Upper lobe of left lung (tissue), 6 donors: ENCODE results near the gene DPYD. TPM values are rescaled to one million over a fixed set of nuclear protein-coding genes. Genes with fewer than 3 reads are reported as not detected.

Source experiments
- ATAC-seq, 2 donors: fragments of 200-7000 bp; cut with Tn5 transposase; one replicate each; pipeline ENCODE4 v1.9.1; 2022; ENCODE audit warnings: mild to moderate bottlenecking in 2 of 2, moderate library complexity in 2 of 2; ENCODE audit not compliant: low FRiP score in 2 of 2
- DNase-seq, 2 donors: peaks; one replicate each; pipeline ENCODE4 v3.0.0-alpha.2; 2019 to 2020
- H3K27ac ChIP-seq, 4 donors: fragments of 200-600 bp; sonication (generic); one replicate each; pipeline ENCODE4 v1.5.1; 2016 to 2019
- H3K27me3 ChIP-seq, 4 donors: fragments of 200-600 bp; sonication (generic); one replicate each; pipeline ENCODE4 v1.5.1; 2017 to 2019
- H3K36me3 ChIP-seq, 4 donors: fragments of 200-600 bp; sonication (generic); one replicate each; pipeline ENCODE4 v1.5.1; 2016 to 2019
- H3K4me1 ChIP-seq, 4 donors: fragments of 200-600 bp; sonication (generic); one replicate each; pipeline ENCODE4 v1.5.1; 2018 to 2019
- H3K4me3 ChIP-seq, 4 donors: fragments of 200-600 bp; sonication (generic); one replicate each; pipeline ENCODE4 v1.5.1; 2017 to 2019; ENCODE audit warnings: mild to moderate bottlenecking in 2 of 4, moderate library complexity in 1 of 4
- H3K9me3 ChIP-seq, 4 donors: fragments of 200-600 bp; sonication (generic); one replicate each; pipeline ENCODE4 v1.5.1; 2018 to 2019
- CTCF ChIP-seq, 6 experiments: fragments of 450-650 bp in 4 of 6; fragments of 200-600 bp in 2 of 6; sonication (generic) in 2 of 6; IDR thresholded peaks; one replicate each; pipeline ENCODE4 v1.5.1; 2016 to 2019; ENCODE audit warnings: antibody characterized with exemption in 6 of 6
- EP300 ChIP-seq, 4 donors: sonication (generic); formaldehyde crosslinking; IDR thresholded peaks; one replicate each; pipeline ENCODE4 v1.5.1; 2017; ENCODE audit warnings: antibody characterized with exemption in 4 of 4, control low read depth in 2 of 4
- POLR2A ChIP-seq, 4 donors: fragments of 450-650 bp; IDR thresholded peaks; one replicate each; pipeline ENCODE4 v1.5.1; 2016 to 2017; ENCODE audit warnings: antibody characterized with exemption in 4 of 4, mild to moderate bottlenecking in 2 of 4
- POLR2AphosphoS5 ChIP-seq, 2 donors: sonication (generic); formaldehyde crosslinking; IDR thresholded peaks; one replicate each; pipeline ENCODE4 v1.5.1; 2017; ENCODE audit warnings: antibody characterized with exemption in 2 of 2
- WGBS, 2 donors: methylation state at CpG; one replicate each; pipeline ENCODE4 v1.1.5; 2017 to 2018; 5-methylcytosine and 5-hydroxymethylcytosine counted together
- total RNA-seq, 6 donors: library from RNA; depleted of rRNA in 4 of 6; stranded (reverse); fragments of >200 nt in 4 of 6; gene quantifications; one replicate each; pipeline versions ENCODE4 v1.1.0 to v1.2.1, GENCODE V29; 2016 to 2021
- donor health status: DM: no; HTN: no; CAD: no; lungs with moderate emphysema.
- donor health status: DM: no; HTN: yes; CAD: no; lungs with severe emphysema.

DPYD gene
- total RNA-seq, 6 donors from 2014 or later, result 60.9 to 106 (median 79.7) TPM

GRCh38 chr1:97307151-97307550 is 613.7 kb downstream of the DPYD start:
- no peaks in the 10 kb centered on the region for H3K27me3 ChIP-seq
- H3K4me3 ChIP-seq, result no peak overlapping the region
- WGBS, 2 donors, result 94 to 96% methylated on average over 2 of the region's 2 CpGs
- no peak overlapping the region for H3K27ac ChIP-seq
- TF ChIP-seq EP300 (IDR thresholded peaks at IDR 0.05), result no peak
- no peak for TF ChIP-seq POLR2A (IDR thresholded peaks at IDR 0.05)
- TF ChIP-seq POLR2AphosphoS5 (IDR thresholded peaks at IDR 0.05), result no peak
- TF ChIP-seq CTCF (IDR thresholded peaks at IDR 0.05), result no peak
- H3K4me1 ChIP-seq, result no peaks in the 10 kb centered on the region
- no peaks in the 10 kb centered on the region for H3K36me3 ChIP-seq
- H3K9me3 ChIP-seq, result no peaks in the 10 kb centered on the region
- DNase-seq (no peak), ATAC-seq (no peak)

GRCh38 chr1:97306504-97306903 is 614.3 kb downstream of the DPYD start:
- no peaks in the 10 kb centered on the region for H3K27me3 ChIP-seq
- H3K27ac ChIP-seq, result no peak overlapping the region
- no peak for TF ChIP-seq EP300 (IDR thresholded peaks at IDR 0.05)
- TF ChIP-seq CTCF (IDR thresholded peaks at IDR 0.05), result no peak
- no peak for TF ChIP-seq POLR2AphosphoS5 (IDR thresholded peaks at IDR 0.05)
- TF ChIP-seq POLR2A (IDR thresholded peaks at IDR 0.05), result no peak
- ATAC-seq (no peak), DNase-seq (no peak)
- no peaks in the 10 kb centered on the region for H3K9me3 ChIP-seq
- H3K4me1 ChIP-seq, result no peaks in the 10 kb centered on the region
- no peak overlapping the region for H3K4me3 ChIP-seq
- no peaks in the 10 kb centered on the region for H3K36me3 ChIP-seq

GRCh38 chr1:97304366-97304765 is 616.5 kb downstream of the DPYD start:
- H3K4me1 ChIP-seq, result no peaks in the 10 kb centered on the region
- no peak overlapping the region for H3K4me3 ChIP-seq
- H3K27ac ChIP-seq, result no peak overlapping the region
- ATAC-seq, result no peak
- 74 to 97% methylated on average over 2 of the region's 2 CpGs for WGBS, 2 donors
- H3K9me3 ChIP-seq, result no peaks in the 10 kb centered on the region
- H3K36me3 ChIP-seq, result no peaks in the 10 kb centered on the region
- TF ChIP-seq POLR2A (IDR thresholded peaks at IDR 0.05) (no peak), CTCF (IDR thresholded peaks at IDR 0.05) (no peak), POLR2AphosphoS5 (IDR thresholded peaks at IDR 0.05) (no peak), EP300 (IDR thresholded peaks at IDR 0.05) (no peak)
- DNase-seq, result no peak
- no peaks in the 10 kb centered on the region for H3K27me3 ChIP-seq

GRCh38 chr1:97298966-97299365 is 621.9 kb downstream of the DPYD start:
- no peak overlapping the region for H3K4me3 ChIP-seq
- H3K4me1 ChIP-seq, result peaks cover 0 to 4% (median 0%) of the 10 kb centered on the region in 4 donors
- TF ChIP-seq POLR2A (IDR thresholded peaks at IDR 0.05) (no peak), EP300 (IDR thresholded peaks at IDR 0.05) (no peak), CTCF (IDR thresholded peaks at IDR 0.05) (no peak), POLR2AphosphoS5 (IDR thresholded peaks at IDR 0.05) (no peak)
- DNase-seq, result no peak
- H3K27ac ChIP-seq, result no peak overlapping the region
- ATAC-seq, result no peak
- no peaks in the 10 kb centered on the region for H3K27me3 ChIP-seq
- WGBS, 2 donors, result 93 to 97% methylated on average over 1 of the region's 1 CpG
- H3K9me3 ChIP-seq, result no peaks in the 10 kb centered on the region
- peaks cover 0 to 8% (median 4%) of the 10 kb centered on the region in 4 donors for H3K36me3 ChIP-seq

GRCh38 chr1:97297611-97298010 is 623.2 kb downstream of the DPYD start:
- TF ChIP-seq POLR2AphosphoS5 (IDR thresholded peaks at IDR 0.05) (no peak), EP300 (IDR thresholded peaks at IDR 0.05) (no peak), CTCF (IDR thresholded peaks at IDR 0.05) (no peak), POLR2A (IDR thresholded peaks at IDR 0.05) (no peak)
- Histone ChIP-seq H3K4me3 (no peak overlapping the region), H3K36me3 (peaks cover 0 to 8% (median 4%) of the 10 kb centered on the region in 4 donors), H3K9me3 (no peaks in the 10 kb centered on the region), H3K27me3 (no peaks in the 10 kb centered on the region), H3K4me1 (peaks cover 0 to 4% (median 0%) of the 10 kb centered on the region in 4 donors), H3K27ac (no peak overlapping the region)
- DNase-seq (no peak), ATAC-seq (no peak)
- WGBS, 2 donors, result 38 to 44% methylated on average over 2 of the region's 2 CpGs
